Fibroblast of lung (primary cell): ENCODE measurements around the gene PLD5. TPM values are rescaled to one million over a fixed set of nuclear protein-coding genes. Genes with fewer than 3 reads are reported as not detected.

Source experiments
- DNase-seq, 2 donors: peaks; one replicate each; pipeline versions ENCODE4 v3.0.0 to v3.0.0-alpha.2; 2010; ENCODE audit warnings: low read depth in 2 of 2
- H2AFZ ChIP-seq: 2 replicates; pipeline ENCODE4 v1.5.1; 2012; ENCODE audit warnings: low read length, control low read depth, inconsistent platforms
- H3K27ac ChIP-seq: 2 replicates; pipeline ENCODE4 v1.5.1; 2011; ENCODE audit warnings: low read length, control low read depth; ENCODE audit not compliant: insufficient read depth
- H3K27me3 ChIP-seq: 2 replicates; pipeline ENCODE4 v1.5.1; 2011; ENCODE audit warnings: mild to moderate bottlenecking, low read length; ENCODE audit not compliant: control insufficient read depth, insufficient read depth
- H3K36me3 ChIP-seq: 2 replicates; pipeline ENCODE4 v1.5.1; 2011; ENCODE audit warnings: low read length; ENCODE audit not compliant: control insufficient read depth, insufficient read depth
- H3K4me1 ChIP-seq: 2 replicates; pipeline ENCODE4 v1.5.1; 2011; ENCODE audit warnings: low read length; ENCODE audit not compliant: control insufficient read depth, insufficient read depth; ENCODE audit errors: extremely low read depth
- H3K4me2 ChIP-seq: 2 replicates; pipeline ENCODE4 v1.5.1; 2011; ENCODE audit warnings: low read length, control low read depth; ENCODE audit not compliant: insufficient read depth; ENCODE audit errors: extremely low read depth
- H3K4me3 ChIP-seq, 4 experiments: fragments of 200-600 bp in 1 of 4; sonication (generic) in 1 of 4; replicated peaks in 1 of 4; 2 replicates each; pipeline ENCODE4 v1.5.1; 2011 to 2016; ENCODE audit warnings: low read length in 4 of 4, low read depth in 3 of 4, mild to moderate bottlenecking in 3 of 4, control low read depth in 2 of 4, inconsistent platforms in 1 of 4, mixed read lengths in 1 of 4; ENCODE audit not compliant: insufficient read depth in 1 of 4; ENCODE audit errors: control extremely low read depth in 1 of 4
- H3K79me2 ChIP-seq: 2 replicates; pipeline ENCODE4 v1.5.1; 2012; ENCODE audit warnings: mild to moderate bottlenecking, low read length, inconsistent platforms; ENCODE audit not compliant: control insufficient read depth, insufficient read depth
- H3K9ac ChIP-seq: 2 replicates; pipeline ENCODE4 v1.5.1; 2011; ENCODE audit warnings: mild to moderate bottlenecking, low read length, control low read depth; ENCODE audit not compliant: insufficient read depth
- H3K9me3 ChIP-seq: 2 replicates; pipeline ENCODE4 v1.5.1; 2012; ENCODE audit warnings: low read depth, low read length; ENCODE audit not compliant: control insufficient read depth, insufficient read depth
- H4K20me1 ChIP-seq: 2 replicates; pipeline ENCODE4 v1.5.1; 2011; ENCODE audit warnings: low read length; ENCODE audit not compliant: control insufficient read depth, insufficient read depth; ENCODE audit errors: extremely low read depth
- CTCF ChIP-seq, 2 donors: IDR thresholded peaks in 1 of 2; conservative IDR thresholded peaks in 1 of 2; 1 replicate in 1 of 2; 2 replicates in 1 of 2; pipeline ENCODE4 v1.5.1; 2011 to 2012; ENCODE audit warnings: low read length in 2 of 2, control low read depth in 1 of 2, inconsistent platforms in 1 of 2, low read depth in 1 of 2, mild to moderate bottlenecking in 1 of 2
- EZH2 ChIP-seq: IDR thresholded peaks from 2 replicates; pipeline ENCODE4 v1.5.1; 2012; ENCODE audit warnings: low read length, control low read depth, mild to moderate bottlenecking; ENCODE audit errors: missing control alignments
- polyA plus RNA-seq, 2 donors: library from polyadenylated mRNA; depleted of rRNA in 1 of 2; stranded (reverse) in 1 of 2; unstranded in 1 of 2; fragments of >200 nt; gene quantifications; 2 replicates each; pipeline ENCODE4 v1.2.1, GENCODE V29; 2011 to 2012; ENCODE audit warnings: missing spikeins in 1 of 2
- total RNA-seq: library from RNA; depleted of rRNA; stranded (reverse); fragments of >200 nt; gene quantifications from 2 replicates; pipeline ENCODE4 v1.2.1, GENCODE V29; 2014

PLD5 gene
- total and polyA plus RNA-seq, 2 donors (not counting 1 experiment from before 2014, with no cell fraction given), result under 0.01 to 0.02 TPM

GRCh38 chr1:242452573-242452972 lies 71.9 kb downstream of the PLD5 start:
- Histone ChIP-seq H3K36me3 (no peaks in the 10 kb centered on the region), H3K27ac (no peak overlapping the region), H4K20me1 (no peaks in the 10 kb centered on the region), H3K79me2 (no peaks in the 10 kb centered on the region), H3K9ac (no peak overlapping the region), H3K4me2 (no peak overlapping the region), H2AFZ (no peak overlapping the region), H3K4me3 (no peak overlapping the region), H3K27me3 (no peaks in the 10 kb centered on the region), H3K9me3 (no peaks in the 10 kb centered on the region), H3K4me1 (no peaks in the 10 kb centered on the region)
- DNase-seq, result no peak
- TF ChIP-seq EZH2 (no peak), CTCF (conservative IDR thresholded peaks at IDR 0.05 in 1 of 2, IDR thresholded peaks at IDR 0.05 in 1 of 2; ENCODE audit: low read depth in 1 of 2, low read length in 2 of 2) (no peak)

DNA sequence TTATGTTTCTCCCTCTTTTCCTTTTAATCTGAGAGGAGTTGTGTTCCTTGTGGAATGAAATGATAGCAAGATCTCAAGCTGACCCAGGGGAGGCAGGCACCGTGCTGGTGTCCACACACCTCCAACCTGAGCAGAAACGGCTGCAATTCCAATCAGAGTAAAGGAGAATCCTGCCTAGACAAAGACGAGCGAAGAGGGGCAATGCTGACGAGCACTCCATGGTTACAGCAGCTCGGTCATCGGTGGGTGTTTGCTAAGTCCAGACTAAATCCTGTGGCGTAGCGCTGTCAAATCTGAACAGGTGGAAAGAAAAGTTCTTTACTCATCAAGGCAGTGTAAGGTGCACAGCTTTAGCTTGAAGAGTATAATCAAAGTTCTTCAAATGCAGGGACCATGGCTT lies 74.8 kb downstream of the PLD5 start:
- no peaks in the 10 kb centered on the region for H3K9me3 ChIP-seq
- TF ChIP-seq CTCF (conservative IDR thresholded peaks at IDR 0.05 in 1 of 2, IDR thresholded peaks at IDR 0.05 in 1 of 2; ENCODE audit: low read depth in 1 of 2, low read length in 2 of 2), result no peak
- H3K27me3 ChIP-seq, result no peaks in the 10 kb centered on the region
- no peak overlapping the region for H3K4me3 ChIP-seq
- H4K20me1 ChIP-seq, result no peaks in the 10 kb centered on the region
- H3K4me2 ChIP-seq, result no peak overlapping the region
- H3K36me3 ChIP-seq, result no peaks in the 10 kb centered on the region
- no peak overlapping the region for H3K9ac ChIP-seq
- H3K4me1 ChIP-seq, result no peaks in the 10 kb centered on the region
- no peak for DNase-seq
- H2AFZ ChIP-seq, result no peak overlapping the region
- H3K79me2 ChIP-seq, result no peaks in the 10 kb centered on the region
- no peak overlapping the region for H3K27ac ChIP-seq

- Histone ChIP-seq H3K27ac (no peak overlapping the region), H3K9me3 (no peaks in the 10 kb centered on the region), H3K36me3 (no peaks in the 10 kb centered on the region), H3K4me1 (no peaks in the 10 kb centered on the region), H3K4me3 (no peak overlapping the region), H3K9ac (no peak overlapping the region), H3K4me2 (no peak overlapping the region), H2AFZ (no peak overlapping the region), H3K27me3 (no peaks in the 10 kb centered on the region), H4K20me1 (no peaks in the 10 kb centered on the region), H3K79me2 (no peaks in the 10 kb centered on the region)
- no peak for TF ChIP-seq CTCF (conservative IDR thresholded peaks at IDR 0.05 in 1 of 2, IDR thresholded peaks at IDR 0.05 in 1 of 2; ENCODE audit: low read depth in 1 of 2, low read length in 2 of 2)
- TF ChIP-seq EZH2, result no peak
- DNase-seq, result no peak
Observed at GRCh38 chr1:242448910-242449645, 75.4 kb downstream of the PLD5 start.
